ENCODE results near the gene COL5A2. TPM values are rescaled to one million over a fixed set of nuclear protein-coding genes. Genes with fewer than 3 reads are reported as not detected.

COL5A2 gene
- total RNA-seq, 1 donor from 2014 or later = 11.2 TPM

DNA sequence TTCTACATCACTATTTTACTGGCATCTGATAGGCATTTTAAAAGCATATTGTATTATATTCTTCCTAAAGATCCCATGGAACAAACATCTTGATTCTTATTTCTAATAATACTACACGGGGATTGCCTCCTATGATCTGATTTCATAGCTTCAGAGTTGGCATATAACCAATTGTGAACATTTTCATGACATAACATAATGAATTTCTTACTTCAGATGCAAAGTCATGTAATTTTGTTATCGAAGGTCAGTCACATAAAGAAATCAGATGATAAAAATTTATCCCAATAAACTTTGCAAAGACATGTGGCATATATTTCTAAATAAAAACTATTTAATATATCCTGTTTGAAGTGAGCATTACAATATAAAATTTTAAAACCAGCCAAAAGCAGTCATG is 93.3 kb downstream of the COL5A2 start:
- Mint-ChIP-seq H3K4me3 (no peak overlapping the region), H3K9me3 (no peaks in the 10 kb centered on the region), H3K36me3 (peaks cover 11% of the 10 kb centered on the region), H3K27ac (no peak overlapping the region), H3K4me1 (no peaks in the 10 kb centered on the region), H3K27me3 (ENCODE audit: insufficient read depth, low read depth) (no peaks in the 10 kb centered on the region)
- Histone ChIP-seq H3K9me3 (ENCODE audit: low read depth) (no peaks in the 10 kb centered on the region), H2AFZ (replicated peaks) (no peak overlapping the region), H3K27ac (no peak overlapping the region), H3K79me2 (ENCODE audit: low read depth) (no peaks in the 10 kb centered on the region), H3K4me3 (no peak overlapping the region), H3K27me3 (no peaks in the 10 kb centered on the region), H3F3A (ENCODE audit: low read depth) (no peaks in the 10 kb centered on the region), H3K36me3 (no peaks in the 10 kb centered on the region), H4K20me1 (ENCODE audit: low read depth) (no peaks in the 10 kb centered on the region), H3K4me1 (no peaks in the 10 kb centered on the region), H3K9ac (no peak overlapping the region), H3K4me2 (no peak overlapping the region)
- no peak for DNase-seq (ENCODE audit: low spot score)
- TF ChIP-seq, protein P1, sequence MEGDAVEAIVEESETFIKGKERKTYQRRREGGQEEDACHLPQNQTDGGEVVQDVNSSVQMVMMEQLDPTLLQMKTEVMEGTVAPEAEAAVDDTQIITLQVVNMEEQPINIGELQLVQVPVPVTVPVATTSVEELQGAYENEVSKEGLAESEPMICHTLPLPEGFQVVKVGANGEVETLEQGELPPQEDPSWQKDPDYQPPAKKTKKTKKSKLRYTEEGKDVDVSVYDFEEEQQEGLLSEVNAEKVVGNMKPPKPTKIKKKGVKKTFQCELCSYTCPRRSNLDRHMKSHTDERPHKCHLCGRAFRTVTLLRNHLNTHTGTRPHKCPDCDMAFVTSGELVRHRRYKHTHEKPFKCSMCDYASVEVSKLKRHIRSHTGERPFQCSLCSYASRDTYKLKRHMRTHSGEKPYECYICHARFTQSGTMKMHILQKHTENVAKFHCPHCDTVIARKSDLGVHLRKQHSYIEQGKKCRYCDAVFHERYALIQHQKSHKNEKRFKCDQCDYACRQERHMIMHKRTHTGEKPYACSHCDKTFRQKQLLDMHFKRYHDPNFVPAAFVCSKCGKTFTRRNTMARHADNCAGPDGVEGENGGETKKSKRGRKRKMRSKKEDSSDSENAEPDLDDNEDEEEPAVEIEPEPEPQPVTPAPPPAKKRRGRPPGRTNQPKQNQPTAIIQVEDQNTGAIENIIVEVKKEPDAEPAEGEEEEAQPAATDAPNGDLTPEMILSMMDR (IDR thresholded peaks at IDR 0.05) = no peak
- TF ChIP-seq EZH2phosphoT487 (IDR thresholded peaks at IDR 0.05) = no peak
- no peak for TF ChIP-seq EZH2 (IDR thresholded peaks at IDR 0.05)

- no peaks in the 10 kb centered on the region for H3K9me3 Mint-ChIP-seq
- H3K36me3 Mint-ChIP-seq = peaks cover 8% of the 10 kb centered on the region
- H3K36me3 ChIP-seq = no peaks in the 10 kb centered on the region
- H3K4me3 Mint-ChIP-seq = no peak overlapping the region
- H3K9ac ChIP-seq = no peak overlapping the region
- H3K27me3 ChIP-seq = no peaks in the 10 kb centered on the region
- no peaks in the 10 kb centered on the region for H3K9me3 ChIP-seq (ENCODE audit: low read depth)
- no peak overlapping the region for H3K27ac Mint-ChIP-seq
- H3K4me1 ChIP-seq = no peaks in the 10 kb centered on the region
- no peak overlapping the region for H3K4me2 ChIP-seq
- no peak overlapping the region for H3K27ac ChIP-seq
- no peaks in the 10 kb centered on the region for H3K79me2 ChIP-seq (ENCODE audit: low read depth)
- H3K4me3 ChIP-seq = no peak overlapping the region
- H4K20me1 ChIP-seq (ENCODE audit: low read depth) = no peaks in the 10 kb centered on the region
- H3K27me3 Mint-ChIP-seq (ENCODE audit: insufficient read depth, low read depth) = no peaks in the 10 kb centered on the region
- H3F3A ChIP-seq (ENCODE audit: low read depth) = no peaks in the 10 kb centered on the region
- TF ChIP-seq, protein P1 (IDR thresholded peaks at IDR 0.05) = no peak
- TF ChIP-seq EZH2phosphoT487 (IDR thresholded peaks at IDR 0.05) = no peak
- no peak for TF ChIP-seq EZH2 (IDR thresholded peaks at IDR 0.05)
- H3K4me1 Mint-ChIP-seq = no peaks in the 10 kb centered on the region
- no peak for DNase-seq (ENCODE audit: low spot score)
- H2AFZ ChIP-seq (replicated peaks) = no peak overlapping the region
These were observed 96.0 kb downstream of the COL5A2 start for GRCh38 chr2:189083606-189084005.

DNA sequence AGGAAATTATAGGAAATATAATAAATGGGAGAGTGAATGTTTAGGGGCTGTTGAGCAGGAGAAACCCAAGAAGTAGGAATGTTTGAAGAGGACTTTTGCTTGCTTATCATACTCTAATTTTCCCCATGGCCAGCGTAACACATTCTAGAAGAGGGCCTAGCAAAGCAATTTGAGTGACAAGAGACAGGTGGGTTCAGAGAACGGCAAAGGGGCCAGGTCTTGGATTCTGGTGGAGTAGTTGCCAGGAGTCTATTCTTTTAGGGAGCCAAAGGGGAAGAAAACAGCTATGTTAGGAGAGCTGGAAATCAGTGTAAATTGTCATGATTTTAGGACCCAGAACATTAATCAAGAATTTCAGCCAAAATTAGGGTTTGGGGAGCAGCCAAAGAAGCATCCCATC is 96.5 kb downstream of the COL5A2 start:
- Mint-ChIP-seq H3K27ac (no peak overlapping the region), H3K36me3 (peaks cover 8% of the 10 kb centered on the region), H3K4me1 (no peaks in the 10 kb centered on the region), H3K9me3 (no peaks in the 10 kb centered on the region), H3K27me3 (ENCODE audit: insufficient read depth, low read depth) (no peaks in the 10 kb centered on the region), H3K4me3 (no peak overlapping the region)
- no peak for DNase-seq (ENCODE audit: low spot score)
- no peaks in the 10 kb centered on the region for H3K36me3 ChIP-seq
- no peaks in the 10 kb centered on the region for H3K9me3 ChIP-seq (ENCODE audit: low read depth)
- no peak overlapping the region for H2AFZ ChIP-seq (replicated peaks)
- no peak overlapping the region for H3K4me3 ChIP-seq
- no peaks in the 10 kb centered on the region for H4K20me1 ChIP-seq (ENCODE audit: low read depth)
- no peaks in the 10 kb centered on the region for H3F3A ChIP-seq (ENCODE audit: low read depth)
- no peak overlapping the region for H3K9ac ChIP-seq
- TF ChIP-seq, protein P1 (IDR thresholded peaks at IDR 0.05) = no peak
- TF ChIP-seq EZH2phosphoT487 (IDR thresholded peaks at IDR 0.05) (no peak), EZH2 (IDR thresholded peaks at IDR 0.05) (no peak)
- H3K27me3 ChIP-seq = no peaks in the 10 kb centered on the region
- no peak overlapping the region for H3K27ac ChIP-seq
- H3K4me2 ChIP-seq = no peak overlapping the region
- H3K4me1 ChIP-seq = no peaks in the 10 kb centered on the region
- H3K79me2 ChIP-seq (ENCODE audit: low read depth) = no peaks in the 10 kb centered on the region
